ENCODE measurements around the gene COX15.
"Not testable (repeated sequence)": the region's sequence is repeated elsewhere in the genome, so short reads cannot be mapped to it uniquely, and the experiment has no call there.

COX15 gene

GRCh38 chr10:99740933-99741559 lies 9.1 kb upstream of the COX15 start:
- no peak for DNase-seq

GRCh38 chr10:99740260-99740659 lies 8.3 kb upstream of the COX15 start:
- no peak for DNase-seq

GRCh38 chr10:99734111-99734510 lies 2.2 kb upstream of the COX15 start:
- DNase-seq = not testable (repeated sequence)

- DNase-seq = no peak
Observed at GRCh38 chr10:99733366-99733765, 1.4 kb upstream of the COX15 start.

- no peak for DNase-seq
Observed at GRCh38 chr10:99731306-99732032, 458 bp downstream of the COX15 start.

- DNase-seq = no peak
Observed at GRCh38 chr10:99730026-99730425, 1.9 kb downstream of the COX15 start.

- no peak for DNase-seq
Observed at GRCh38 chr10:99720387-99720786, 11.5 kb downstream of the COX15 start.

GRCh38 chr10:99714446-99714845 lies 17.5 kb downstream of the COX15 start:
- DNase-seq = no peak

GRCh38 chr10:99711129-99711719 lies 20.7 kb downstream of the COX15 start:
- peak in 1 of 2 experiments; percentile 3 for DNase-seq

- DNase-seq = no peak
Observed at GRCh38 chr10:99709480-99710229, 22.3 kb downstream of the COX15 start.

- DNase-seq = no peak
Observed at GRCh38 chr10:99708428-99709012, 23.4 kb downstream of the COX15 start.

GRCh38 chr10:99700649-99701048 lies 31.3 kb downstream of the COX15 start:
- no peak for DNase-seq

- DNase-seq = no peak
Observed at GRCh38 chr10:99698504-99699080, 33.3 kb downstream of the COX15 start.

GRCh38 chr10:99695761-99696160 lies 36.2 kb downstream of the COX15 start:
- DNase-seq = no peak

- no peak for DNase-seq
Observed at GRCh38 chr10:99693933-99694583, 37.9 kb downstream of the COX15 start.

GRCh38 chr10:99689461-99689860 lies 42.5 kb downstream of the COX15 start:
- DNase-seq = no peak

GRCh38 chr10:99685597-99685967 lies 46.3 kb downstream of the COX15 start:
- no peak for DNase-seq

- no peak for DNase-seq
Observed at GRCh38 chr10:99682752-99683151, 49.2 kb downstream of the COX15 start.
